H9 (cell line): ENCODE results near the gene ATP5PO. TPM values are rescaled to one million over a fixed set of nuclear protein-coding genes. Genes with fewer than 3 reads are reported as not detected.

Source experiments
- DNase-seq: peaks from one replicate; pipeline ENCODE4 v3.0.0-alpha.2; 2017
- H2AFZ ChIP-seq: one replicate; pipeline ENCODE4 v1.6.1; 2013; ENCODE audit warnings: mild to moderate bottlenecking, low read length, control low read depth, moderate library complexity
- H2AK5ac ChIP-seq: 2 replicates; pipeline ENCODE4 v1.6.1; 2013; ENCODE audit warnings: low read length, control low read depth, mixed read lengths; ENCODE audit not compliant: insufficient read length
- H2BK120ac ChIP-seq: one replicate; pipeline ENCODE4 v1.6.1; 2013; ENCODE audit warnings: low read depth, mild to moderate bottlenecking, low read length, control low read depth, inconsistent platforms; ENCODE audit not compliant: poor library complexity, severe bottlenecking
- H2BK12ac ChIP-seq: 2 replicates; pipeline ENCODE4 v1.6.1; 2013; ENCODE audit warnings: low read length, control low read depth, mixed read lengths, low read depth; ENCODE audit not compliant: insufficient read length
- H2BK15ac ChIP-seq: 2 replicates; pipeline ENCODE4 v1.6.1; 2013; ENCODE audit warnings: low read depth, low read length, control low read depth
- H2BK20ac ChIP-seq: one replicate; pipeline ENCODE4 v1.6.1; 2013; ENCODE audit warnings: low read depth, mild to moderate bottlenecking, low read length, control low read depth, inconsistent platforms; ENCODE audit not compliant: poor library complexity, severe bottlenecking
- H2BK5ac ChIP-seq: 2 replicates; pipeline ENCODE4 v1.6.1; 2013; ENCODE audit warnings: low read length, control low read depth, mixed read lengths; ENCODE audit not compliant: insufficient read length
- H3K14ac ChIP-seq: 2 replicates; pipeline ENCODE4 v1.6.1; 2013; ENCODE audit warnings: low read length, control low read depth; ENCODE audit not compliant: insufficient read depth
- H3K18ac ChIP-seq: 2 replicates; pipeline ENCODE4 v1.6.1; 2013; ENCODE audit warnings: low read depth, mild to moderate bottlenecking, mixed read lengths, low read length, control low read depth; ENCODE audit not compliant: insufficient read length
- H3K23ac ChIP-seq: 2 replicates; pipeline ENCODE4 v1.6.1; 2013; ENCODE audit warnings: low read length, control low read depth, mixed read lengths, low read depth; ENCODE audit not compliant: insufficient read length
- H3K23me2 ChIP-seq: 2 replicates; pipeline ENCODE4 v1.6.1; 2013; ENCODE audit warnings: low read depth, mild to moderate bottlenecking, mixed read lengths, low read length, control low read depth; ENCODE audit not compliant: insufficient read length, poor library complexity, severe bottlenecking
- H3K27ac ChIP-seq: 2 replicates; pipeline ENCODE4 v1.5.1; 2013; ENCODE audit warnings: low read length, control low read depth, mixed read lengths, low read depth; ENCODE audit not compliant: insufficient read length
- H3K27me3 ChIP-seq: 2 replicates; pipeline ENCODE4 v1.6.1; 2013; ENCODE audit warnings: low read length, control low read depth, inconsistent platforms; ENCODE audit not compliant: insufficient read depth
- H3K4ac ChIP-seq: 2 replicates; pipeline ENCODE4 v1.6.1; 2013; ENCODE audit warnings: low read depth, mild to moderate bottlenecking, control low read depth, inconsistent platforms, low read length, moderate library complexity
- H3K4me1 ChIP-seq: 2 replicates; pipeline ENCODE4 v1.6.1; 2013; ENCODE audit warnings: low read length, control low read depth, inconsistent platforms; ENCODE audit not compliant: insufficient read depth
- H3K4me2 ChIP-seq: 2 replicates; pipeline ENCODE4 v1.6.1; 2013; ENCODE audit warnings: low read length, control low read depth, mixed read lengths; ENCODE audit not compliant: insufficient read length, insufficient read depth
- H3K56ac ChIP-seq: 2 replicates; pipeline ENCODE4 v1.6.1; 2013; ENCODE audit warnings: low read depth, mild to moderate bottlenecking, mixed read lengths, low read length, control low read depth; ENCODE audit not compliant: insufficient read length
- H3K79me1 ChIP-seq: 2 replicates; pipeline ENCODE4 v1.6.1; 2013; ENCODE audit warnings: low read depth, mild to moderate bottlenecking, moderate library complexity, low read length, control low read depth, inconsistent platforms; ENCODE audit not compliant: insufficient read depth, poor library complexity, severe bottlenecking
- H3K79me2 ChIP-seq: 2 replicates; pipeline ENCODE4 v1.6.1; 2013; ENCODE audit warnings: low read length, control low read depth, inconsistent platforms; ENCODE audit not compliant: insufficient read depth
- H3K9ac ChIP-seq: 2 replicates; pipeline ENCODE4 v1.6.1; 2013; ENCODE audit warnings: low read length, control low read depth, mixed read lengths; ENCODE audit not compliant: insufficient read length; ENCODE audit errors: extremely low read depth
- H3K9me3 ChIP-seq: one replicate; pipeline ENCODE4 v1.6.1; 2013; ENCODE audit warnings: low read depth, low read length, inconsistent platforms; ENCODE audit not compliant: control insufficient read depth
- H3T11ph ChIP-seq: one replicate; pipeline ENCODE4 v1.6.1; 2013; ENCODE audit warnings: mild to moderate bottlenecking, low read length, control low read depth, inconsistent platforms
- H4K20me1 ChIP-seq: one replicate; pipeline ENCODE4 v1.6.1; 2013; ENCODE audit not compliant: control insufficient read depth, insufficient read length, insufficient read depth
- H4K5ac ChIP-seq: 2 replicates; pipeline ENCODE4 v1.6.1; 2013; ENCODE audit warnings: low read depth, mild to moderate bottlenecking, mixed read lengths, low read length, control low read depth; ENCODE audit not compliant: insufficient read length
- H4K8ac ChIP-seq: replicated peaks from 2 replicates; pipeline ENCODE4 v1.6.1; 2013; ENCODE audit warnings: low read length, control low read depth, mixed read lengths, low read depth; ENCODE audit not compliant: insufficient read length
- H4K91ac ChIP-seq: 2 replicates; pipeline ENCODE4 v1.6.1; 2013; ENCODE audit warnings: low read depth, mild to moderate bottlenecking, moderate library complexity, mixed read lengths, low read length, control low read depth; ENCODE audit not compliant: insufficient read length
- H3K27ac Mint-ChIP-seq, 3 experiments: 2 replicates in 2 of 3; 3 replicates in 1 of 3; pipeline ENCODE4 v1.8.0; 2020 to 2021; ENCODE audit warnings: mixed read lengths in 3 of 3, mild to moderate bottlenecking in 1 of 3, moderate library complexity in 1 of 3
- H3K27me3 Mint-ChIP-seq: 2 replicates; pipeline ENCODE4 v1.8.0; 2021; ENCODE audit warnings: low read depth, mild to moderate bottlenecking, moderate library complexity, mixed read lengths
- H3K36me3 Mint-ChIP-seq, 3 experiments: 2 replicates in 2 of 3; 3 replicates in 1 of 3; pipeline ENCODE4 v1.8.0; 2020 to 2021; ENCODE audit warnings: low read depth in 3 of 3, mixed read lengths in 3 of 3; ENCODE audit not compliant: insufficient read depth in 1 of 3
- H3K4me1 Mint-ChIP-seq, 2 experiments: 2 replicates each; pipeline ENCODE4 v1.8.0; 2020; ENCODE audit warnings: mixed read lengths in 2 of 2
- H3K4me3 Mint-ChIP-seq, 2 experiments: 2 replicates in 1 of 2; 3 replicates in 1 of 2; pipeline ENCODE4 v1.8.0; 2020 to 2021; ENCODE audit warnings: mild to moderate bottlenecking in 2 of 2, mixed read lengths in 2 of 2, moderate library complexity in 1 of 2
- H3K9me3 Mint-ChIP-seq, 2 experiments: 2 replicates in 1 of 2; 3 replicates in 1 of 2; pipeline ENCODE4 v1.8.0; 2020; ENCODE audit warnings: mild to moderate bottlenecking in 2 of 2, mixed read lengths in 2 of 2, moderate library complexity in 1 of 2
- WGBS: extraction: QIAGEN DNeasy Blood & Tissue Kit; methylation state at CpG from one replicate; pipeline ENCODE4 v1.1.7; 2013; ENCODE audit warnings: missing lambda C conversion rate, low lambda C conversion rate, mixed read lengths; ENCODE audit not compliant: insufficient read length; ENCODE audit errors: extremely low coverage; 5-methylcytosine and 5-hydroxymethylcytosine counted together
- total RNA-seq: library from RNA; stranded (reverse); gene quantifications from 2 replicates; pipeline ENCODE4 v1.2.1, GENCODE V29; 2021
- TF ChIP-seq, protein P1 (sequence below): fragments of 200-600 bp; sonication (generic); conservative IDR thresholded peaks from 3 replicates; pipeline ENCODE4 v1.8.0; 2021; ENCODE audit warnings: antibody characterized with exemption, mild to moderate bottlenecking

The ATP5PO gene
- total RNA-seq, 1 experiment from 2014 or later = 275 TPM

DNA sequence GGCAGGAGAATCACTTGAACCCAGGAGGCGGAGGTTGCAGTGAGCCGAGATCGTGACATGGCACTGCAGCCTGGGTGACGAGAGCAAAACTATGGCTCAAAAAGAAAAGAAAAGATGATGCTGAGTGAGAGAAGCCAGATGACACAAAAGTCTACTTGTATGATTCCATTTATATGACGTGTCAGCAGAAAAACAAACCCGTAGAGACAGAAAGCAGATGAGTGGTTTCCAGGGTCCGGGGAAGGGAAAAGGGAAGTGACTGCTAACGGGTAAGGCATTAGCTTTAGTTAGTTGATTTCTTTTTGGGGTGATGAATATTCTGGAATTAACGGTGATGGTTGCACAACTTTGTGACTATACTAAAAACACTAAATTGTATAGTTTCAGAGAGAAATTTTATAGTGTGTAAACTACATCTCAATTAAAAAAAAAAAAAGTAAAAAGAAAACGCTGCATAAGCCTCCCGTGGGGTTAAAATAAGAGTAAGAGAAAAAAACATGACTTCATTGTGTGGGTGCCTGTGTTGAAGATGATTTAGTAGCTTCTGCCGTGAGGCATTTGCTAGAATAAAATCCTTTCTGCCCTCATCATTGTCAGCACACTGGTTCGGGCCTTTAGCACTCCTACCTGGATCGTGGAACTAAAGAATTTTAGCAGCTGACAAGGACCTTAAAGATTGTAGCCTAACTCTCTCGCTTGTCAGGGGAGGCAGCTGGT is 24.7 kb upstream of the ATP5PO start:
- Histone ChIP-seq H2AFZ (no peak overlapping the region), H3K9ac (no peak overlapping the region), H3K18ac (no peak overlapping the region), H3K27me3 (no peaks in the 10 kb centered on the region), H2BK120ac (no peak overlapping the region), H3T11ph (no peak overlapping the region), H4K20me1 (no peaks in the 10 kb centered on the region), H3K27ac (no peak overlapping the region), H2BK5ac (no peak overlapping the region), H2BK12ac (no peak overlapping the region), H4K91ac (no peak overlapping the region), H3K56ac (no peak overlapping the region), H2BK20ac (no peak overlapping the region), H3K23me2 (no peaks in the 10 kb centered on the region), H3K4me1 (no peaks in the 10 kb centered on the region; the same call in 1 of the 2 replicates), H3K4me2 (no peak overlapping the region), H3K4ac (no peak overlapping the region), H3K79me2 (no peaks in the 10 kb centered on the region), H3K9me3 (no peaks in the 10 kb centered on the region), H4K5ac (no peak overlapping the region), H3K23ac (no peak overlapping the region), H2AK5ac (no peak overlapping the region), H2BK15ac (no peak overlapping the region), H3K79me1 (no peaks in the 10 kb centered on the region), H4K8ac (no peak overlapping the region), H3K14ac (no peak overlapping the region)
- WGBS = no CpG with 5 or more reads among the region's 15 CpGs
- peaks cover 4 to 11% of the 10 kb centered on the region in 2 experiments; a peak in 4 of 5 replicates for H3K9me3 Mint-ChIP-seq
- TF ChIP-seq, protein P1, sequence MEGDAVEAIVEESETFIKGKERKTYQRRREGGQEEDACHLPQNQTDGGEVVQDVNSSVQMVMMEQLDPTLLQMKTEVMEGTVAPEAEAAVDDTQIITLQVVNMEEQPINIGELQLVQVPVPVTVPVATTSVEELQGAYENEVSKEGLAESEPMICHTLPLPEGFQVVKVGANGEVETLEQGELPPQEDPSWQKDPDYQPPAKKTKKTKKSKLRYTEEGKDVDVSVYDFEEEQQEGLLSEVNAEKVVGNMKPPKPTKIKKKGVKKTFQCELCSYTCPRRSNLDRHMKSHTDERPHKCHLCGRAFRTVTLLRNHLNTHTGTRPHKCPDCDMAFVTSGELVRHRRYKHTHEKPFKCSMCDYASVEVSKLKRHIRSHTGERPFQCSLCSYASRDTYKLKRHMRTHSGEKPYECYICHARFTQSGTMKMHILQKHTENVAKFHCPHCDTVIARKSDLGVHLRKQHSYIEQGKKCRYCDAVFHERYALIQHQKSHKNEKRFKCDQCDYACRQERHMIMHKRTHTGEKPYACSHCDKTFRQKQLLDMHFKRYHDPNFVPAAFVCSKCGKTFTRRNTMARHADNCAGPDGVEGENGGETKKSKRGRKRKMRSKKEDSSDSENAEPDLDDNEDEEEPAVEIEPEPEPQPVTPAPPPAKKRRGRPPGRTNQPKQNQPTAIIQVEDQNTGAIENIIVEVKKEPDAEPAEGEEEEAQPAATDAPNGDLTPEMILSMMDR = no peak
- H3K36me3 Mint-ChIP-seq = peaks cover 4 to 27% (median 18%) of the 10 kb centered on the region in 3 experiments; a peak in 6 of 7 replicates
- H3K4me3 Mint-ChIP-seq = no peak overlapping the region
- no peak for DNase-seq
- no peak overlapping the region for H3K27ac Mint-ChIP-seq
- no peaks in the 10 kb centered on the region for H3K27me3 Mint-ChIP-seq
- peaks cover 15 to 18% of the 10 kb centered on the region in 2 experiments for H3K4me1 Mint-ChIP-seq
